ENCODE data around the gene TRAF2. TPM values are rescaled to one million over a fixed set of nuclear protein-coding genes. Genes with fewer than 3 reads are reported as not detected.

Gene TRAF2
- total and polyA plus RNA-seq, 2 donors (not counting 3 experiments of a cell fraction or from before 2014, with no cell fraction given): 10.9 to 23.1 TPM

GRCh38 chr9:136926749-136927148 is 40.4 kb downstream of the TRAF2 start:
- no peaks in the 10 kb centered on the region for H4K20me1 ChIP-seq (replicated peaks; ENCODE audit: control insufficient read depth, extremely low read depth, insufficient read depth, low read length)
- BruUV-seq (replicated peaks): no TSS peak
- FAIRE-seq (no peak), DNase-seq (ENCODE audit: low read depth, low spot score) (no peak)
- dilution Hi-C loops (cut with MboI; ENCODE audit: extremely low pct_ligation_motif_present, low sequenced_read_pairs) (loop anchor here (25.0 kb wide), 1 partner anchor 114 kb away; the partner anchor contains the start of gene RABL6), intact Hi-C loops (cut with micrococcal nuclease) (no loop called here)
- H3K9me1 ChIP-seq (replicated peaks; ENCODE audit: control insufficient read depth, extremely low read depth, insufficient read depth, low read length): no peaks in the 10 kb centered on the region
- H3K36me3 ChIP-seq (ENCODE audit: control insufficient read depth in 2 of 2, extremely low read depth in 1 of 2, insufficient read depth in 2 of 2, low read length in 2 of 2): peaks cover 0 to 12% of the 10 kb centered on the region in 2 experiments
- peaks cover 12% of the 10 kb centered on the region for H3K4me1 ChIP-seq (ENCODE audit: control insufficient read depth, extremely low read depth, insufficient read depth, low read length)
- H3K79me2 ChIP-seq (ENCODE audit: control insufficient read depth, insufficient read depth, low read length): no peaks in the 10 kb centered on the region
- no peak overlapping the region for H3K4me3 ChIP-seq (replicated peaks in 1 of 3; ENCODE audit: insufficient read depth in 1 of 3, low read depth in 1 of 3, low read length in 3 of 3)
- no peak overlapping the region for H3K9ac ChIP-seq (replicated peaks; ENCODE audit: extremely low read depth, insufficient read depth, low read length)
- H2AFZ ChIP-seq (ENCODE audit: low read depth, low read length): no peak overlapping the region
- POLR2A ChIA-PET: no interaction called here
- no peaks in the 10 kb centered on the region for H3K9me3 ChIP-seq (replicated peaks; ENCODE audit: control insufficient read depth, insufficient read depth, low read length)
- TF ChIP-seq EZH2 (IDR thresholded peaks at IDR 0.05; ENCODE audit: borderline replicate concordance, low read depth, low read length, severe bottlenecking) (no peak), FOS (IDR thresholded peaks at IDR 0.05; ENCODE audit: borderline replicate concordance, insufficient read depth, low read length) (no peak), MYC (IDR thresholded peaks at IDR 0.05; ENCODE audit: low read depth, low read length) (no peak), POLR2AphosphoS5 (IDR thresholded peaks at IDR 0.05; ENCODE audit: insufficient read depth, low read depth, low read length) (no peak), MAX (IDR thresholded peaks at IDR 0.05; ENCODE audit: insufficient read depth, insufficient read length) (no peak), JUN (IDR thresholded peaks at IDR 0.05; ENCODE audit: borderline replicate concordance, insufficient read depth, insufficient read length, low read depth) (no peak)
- H3K27me3 ChIP-seq (ENCODE audit: control insufficient read depth in 2 of 2, insufficient read depth in 2 of 2, low read length in 2 of 2): no peaks in the 10 kb centered on the region
- H3K27ac ChIP-seq (ENCODE audit: insufficient read depth, low read depth, low read length): no peak overlapping the region
- CTCF ChIA-PET: interaction anchor here (1.1 to 1.8 kb wide), 2 partner anchors 12 to 41 kb away, joined by 3 to 6 read pairs; no protein-coding TSS in a partner anchor
- H3K4me2 ChIP-seq (ENCODE audit: insufficient read depth, low read length): no peak overlapping the region
